HG02938 (cell line): ENCODE data around the gene BARX1.

Experiments used
- ATAC-seq: cut with Tn5 transposase; IDR thresholded peaks from one replicate; pipeline ENCODE4 v1.9.1; 2021; ENCODE audit warnings: mild to moderate bottlenecking, moderate library complexity; ENCODE audit not compliant: unreplicated experiment

BARX1 gene

DNA sequence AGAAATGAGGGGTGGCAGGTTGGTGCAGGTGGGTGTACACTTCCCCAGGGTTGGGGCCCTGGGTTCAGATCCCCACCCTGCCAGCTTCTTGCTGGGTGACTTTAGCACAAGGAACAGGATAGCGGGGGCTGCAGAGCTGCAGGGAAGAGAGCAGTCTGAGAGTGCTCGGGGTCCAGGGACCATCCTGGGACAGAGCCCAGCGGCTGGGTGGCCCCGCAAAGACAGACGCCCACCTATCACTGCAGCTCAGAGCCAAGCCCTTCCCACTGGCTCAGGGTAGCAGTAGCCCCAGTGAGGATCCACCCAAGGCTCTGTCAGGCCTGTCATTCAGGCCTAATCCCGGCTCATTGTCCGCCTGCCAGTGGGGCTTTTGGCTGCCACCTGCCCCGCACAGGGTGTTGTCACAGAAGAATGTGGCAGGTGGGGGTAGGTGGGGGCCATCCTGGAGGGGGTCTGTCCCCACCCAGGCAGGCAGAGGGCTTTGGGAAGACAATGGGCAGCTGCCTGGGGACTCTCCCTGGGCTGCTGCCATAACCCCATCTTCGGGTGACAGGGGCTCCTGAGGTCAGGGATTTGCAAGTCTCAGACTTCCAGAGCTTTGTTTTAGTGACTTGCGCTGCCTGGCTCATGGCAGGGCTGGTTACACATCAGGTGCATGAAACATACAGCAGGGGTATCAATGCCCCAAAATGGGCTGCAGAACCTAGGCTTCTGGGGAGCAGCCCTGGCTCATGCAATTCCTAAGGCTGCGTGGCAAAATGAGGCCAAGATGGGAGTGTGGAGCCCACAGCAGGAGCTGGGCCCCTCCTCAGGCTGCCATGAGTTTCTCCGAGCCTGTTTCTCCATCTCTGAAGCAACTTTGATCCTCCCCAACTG is 52.1 kb downstream of the BARX1 start:
- no peak for ATAC-seq

DNA sequence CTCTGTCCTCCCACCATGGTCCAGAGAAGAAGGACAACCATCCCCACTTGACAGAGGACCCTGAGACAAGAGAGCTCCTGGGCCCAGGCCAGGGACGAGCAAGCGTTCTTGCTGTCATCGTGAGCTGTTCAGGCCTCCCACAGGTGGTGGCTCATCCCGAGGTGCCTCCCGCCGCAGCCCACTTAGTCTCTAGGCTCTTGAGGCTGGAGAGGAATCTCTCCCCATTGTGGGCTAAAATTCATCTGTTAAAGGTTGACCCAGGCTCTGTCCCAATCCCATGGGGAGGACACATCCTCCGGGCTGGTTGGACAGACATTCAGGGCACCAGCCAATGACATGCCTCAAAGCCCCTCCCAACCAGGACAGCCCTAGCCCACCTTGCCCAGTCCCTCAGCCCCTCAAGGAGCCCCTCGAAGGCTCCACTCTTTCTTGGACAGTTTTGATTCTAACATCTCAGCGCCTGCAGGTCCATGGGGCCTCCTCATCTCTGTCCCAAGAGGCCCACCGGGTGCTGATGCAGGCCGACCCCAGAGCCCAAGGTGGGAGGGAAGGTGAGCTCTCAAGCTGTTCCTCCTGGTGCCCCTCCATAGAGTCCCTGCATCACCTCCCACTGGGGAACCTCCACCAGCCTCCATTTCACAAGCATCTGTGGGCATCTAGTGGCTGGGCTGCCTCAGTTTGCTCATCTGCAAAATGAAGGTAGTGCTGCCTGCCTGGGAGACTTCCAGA is 52.9 kb downstream of the BARX1 start:
- no peak for ATAC-seq
